DND-41 (cell line): Measurements from ENCODE around the gene A1BG.

Experiments
- CTCF ChIP-seq: IDR thresholded peaks from 2 replicates; pipeline ENCODE4 v1.5.1; 2012; ENCODE audit warnings: borderline replicate concordance, low read length, moderate library complexity, mild to moderate bottlenecking; ENCODE audit not compliant: poor library complexity, severe bottlenecking; ENCODE audit errors: extremely low read depth
- EZH2 ChIP-seq: IDR thresholded peaks from 3 replicates; pipeline ENCODE4 v1.6.1; 2012; ENCODE audit warnings: borderline replicate concordance, low read depth, mild to moderate bottlenecking, moderate library complexity, low read length, inconsistent platforms; ENCODE audit not compliant: severe bottlenecking

GRCh38 chr19:58326914-58327726, 26.2 kb downstream of the A1BG start, which contains the start of gene ZSCAN22:
- TF ChIP-seq CTCF (no peak), EZH2 (no peak)
